GM12878 (cell line): ENCODE results near the gene RSPO3. TPM values are rescaled to one million over a fixed set of nuclear protein-coding genes. Genes with fewer than 3 reads are reported as not detected.
"Not testable (repeated sequence)": the region's sequence is repeated elsewhere in the genome, so short reads cannot be mapped to it uniquely, and the experiment has no call there.

Experiments
- ATAC-seq: fragments of 200-7000 bp; cut with Tn5 transposase; 3 replicates; pipeline ENCODE4 v1.9.1; 2020; ENCODE audit warnings: mild to moderate bottlenecking, moderate library complexity
- BruUV-seq: library from RNA; stranded (reverse); fragments of 400-500 nt; replicated peaks from 2 replicates; lab custom pipeline; 2021; lab: Mats Ljungman, UMichigan
- CTCF ChIA-PET: fragments of 300-600 bp; sonication (Branson Sonifier 250); formaldehyde crosslinking; extraction: SDS; loops from one replicate; lab custom pipeline; 2021; ENCODE audit warnings: inconsistent platforms; lab: Yijun Ruan, JAX
- POLR2A ChIA-PET: fragments of 350-600 bp; formaldehyde crosslinking; extraction: SDS; loops from one replicate; lab custom pipeline; 2021; ENCODE audit warnings: inconsistent platforms; lab: Charles Lee
- RAD21 ChIA-PET: fragments of 300-600 bp; sonication (Branson Sonifier 250); formaldehyde crosslinking; loops from one replicate; lab custom pipeline; 2023; ENCODE audit warnings: antibody characterized with exemption; ENCODE audit not compliant: unreplicated experiment; lab: Charles Lee
- SMC1A ChIA-PET: fragments of 300-600 bp; sonication (Branson Sonifier 250); formaldehyde crosslinking; loops from one replicate; lab custom pipeline; 2023; ENCODE audit not compliant: unreplicated experiment, uncharacterized antibody; lab: Charles Lee
- DNase-seq: peaks from one replicate; pipeline ENCODE4 v3.0.0-alpha.2; 2011; ENCODE audit warnings: low read depth, low spot score
- FAIRE-seq: peaks from 3 replicates; lab custom pipeline; 2011; peaks lifted over from hg19 to GRCh38; lab: Jason Lieb, UNC
- H2AFZ ChIP-seq: 2 replicates; pipeline ENCODE4 v1.6.0; 2011; ENCODE audit warnings: low read depth, low read length, control low read depth; ENCODE audit not compliant: control insufficient read depth
- H3K27ac ChIP-seq: 2 replicates; pipeline ENCODE4 v1.5.1; 2011; ENCODE audit warnings: control low read depth; ENCODE audit not compliant: control insufficient read depth, insufficient read depth
- H3K27me3 ChIP-seq, 2 experiments: replicated peaks in 1 of 2; 2 replicates each; pipeline versions ENCODE4 v1.6.0 to v1.6.1; 2011; ENCODE audit warnings: low read length in 1 of 2; ENCODE audit not compliant: control insufficient read depth in 2 of 2, insufficient read depth in 2 of 2
- H3K36me3 ChIP-seq, 2 experiments: 2 replicates each; pipeline ENCODE4 v1.5.1; 2011; ENCODE audit warnings: low read length in 1 of 2; ENCODE audit not compliant: control insufficient read depth in 2 of 2, insufficient read depth in 2 of 2
- H3K4me1 ChIP-seq: 2 replicates; pipeline ENCODE4 v1.6.1; 2011; ENCODE audit warnings: mild to moderate bottlenecking, low read length, moderate library complexity, mixed read lengths; ENCODE audit not compliant: control insufficient read depth, insufficient read depth
- H3K4me2 ChIP-seq: 2 replicates; pipeline ENCODE4 v1.6.0; 2011; ENCODE audit warnings: control low read depth; ENCODE audit not compliant: control insufficient read depth, insufficient read depth
- H3K4me3 ChIP-seq: fragments of 200-600 bp; sonication (generic); 2 replicates; pipeline ENCODE4 v1.5.1; 2016
- H3K79me2 ChIP-seq: 2 replicates; pipeline ENCODE4 v1.6.0; 2011; ENCODE audit warnings: low read length; ENCODE audit not compliant: control insufficient read depth, insufficient read depth
- H3K9ac ChIP-seq: 2 replicates; pipeline ENCODE4 v1.8.0; 2011; ENCODE audit warnings: low read length, control low read depth, mixed read lengths; ENCODE audit not compliant: control insufficient read depth, insufficient read depth
- H3K9me3 ChIP-seq: replicated peaks from 3 replicates; pipeline ENCODE4 v1.5.1; 2011; ENCODE audit warnings: mild to moderate bottlenecking, low read length; ENCODE audit not compliant: control insufficient read depth, insufficient read depth
- H4K20me1 ChIP-seq: 2 replicates; pipeline ENCODE4 v1.6.0; 2011; ENCODE audit not compliant: control insufficient read depth, insufficient read depth
- CHD1 ChIP-seq: IDR thresholded peaks from 2 replicates; pipeline ENCODE4 v1.6.1; 2012; ENCODE audit warnings: low read depth, low read length, improper control_type of control experiment
- GATAD2B ChIP-seq: fragments of 450-650 bp; conservative IDR thresholded peaks from 2 replicates; pipeline ENCODE4 v1.6.1; 2017; ENCODE audit warnings: low read depth, mild to moderate bottlenecking, moderate library complexity
- HCFC1 ChIP-seq: fragments of 150-350 bp; IDR thresholded peaks from 2 replicates; pipeline ENCODE4 v1.6.1; 2014; ENCODE audit warnings: low read length
- IKZF2 ChIP-seq, 2 experiments: fragments of 450-650 bp; IDR thresholded peaks; 2 replicates each; pipeline ENCODE4 v1.6.1; 2017; ENCODE audit warnings: mild to moderate bottlenecking in 2 of 2, moderate library complexity in 2 of 2
- NBN ChIP-seq: fragments of 450-650 bp; IDR thresholded peaks from 2 replicates; pipeline ENCODE4 v1.6.1; 2016
- NFXL1 ChIP-seq: fragments of 450-650 bp; IDR thresholded peaks from 2 replicates; pipeline ENCODE4 v1.6.1; 2017; ENCODE audit warnings: antibody characterized with exemption, mild to moderate bottlenecking, borderline replicate concordance
- PAX5 ChIP-seq: IDR thresholded peaks from 2 replicates; pipeline ENCODE4 v1.6.1; 2011; ENCODE audit warnings: low read depth, low read length, borderline replicate concordance
- POLR2AphosphoS5 ChIP-seq: IDR thresholded peaks from 2 replicates; pipeline ENCODE4 v1.6.1; 2011; ENCODE audit warnings: mild to moderate bottlenecking, low read length, inconsistent platforms
- RAD51 ChIP-seq: fragments of 450-650 bp; IDR thresholded peaks from 2 replicates; pipeline ENCODE4 v1.6.1; 2016; ENCODE audit warnings: moderate library complexity, mild to moderate bottlenecking, inconsistent platforms
- SMAD5 ChIP-seq: IDR thresholded peaks from 2 replicates; pipeline ENCODE4 v1.6.1; 2016; ENCODE audit warnings: antibody characterized with exemption, low read depth
- TCF7 ChIP-seq: IDR thresholded peaks from 2 replicates; pipeline ENCODE4 v1.6.1; 2014; ENCODE audit warnings: antibody characterized with exemption, borderline replicate concordance
- WGBS: methylation state at CpG from one replicate; pipeline ENCODE4 v1.1.6; 2016; ENCODE audit warnings: low lambda C conversion rate; ENCODE audit not compliant: insufficient replicate concordance, insufficient coverage; ENCODE audit errors: missing lambda C conversion rate; 5-methylcytosine and 5-hydroxymethylcytosine counted together
- in situ Hi-C: fragments of 300-500 bp; cut with MboI; formaldehyde crosslinking; loops from 9 replicates; pipeline ENCODE4 v1.14.3; 2018; ENCODE audit warnings: mixed read lengths
- intact Hi-C: fragments of 100-400 bp; cut with micrococcal nuclease; formaldehyde crosslinking; loops from one replicate; pipeline ENCODE4 v1.14.2; 2022; ENCODE audit not compliant: unreplicated experiment
- polyA plus RNA-seq, 11 experiments: library from polyadenylated mRNA; depleted of rRNA in 4 of 11; unstranded in 6 of 11; stranded (reverse) in 5 of 11; fragments of >200 nt; fragmentation: Nextera tagmentation in 4 of 11; fragmentation: Illumina TruSeq in 1 of 11; extraction: Ambion mirVana in 4 of 11; extraction: Trizol in 1 of 11; gene quantifications; 1 replicate in 1 of 11; 2 replicates in 10 of 11; pipeline versions ENCODE4 v1.2.1 to v1.2.3, GENCODE V29; 2011 to 2016; ENCODE audit warnings: inconsistent platforms in 2 of 11, missing spikeins in 2 of 11, low read depth in 1 of 11
- total RNA-seq, 4 experiments: library from RNA; depleted of rRNA in 3 of 4; stranded (reverse); fragments of >200 nt in 3 of 4; fragmentation: Illumina TruSeq in 1 of 4; extraction: Trizol in 1 of 4; gene quantifications; 2 replicates each; pipeline versions ENCODE4 v1.2.1 to v1.2.3, GENCODE V29; 2013 to 2021
- TF ChIP-seq, protein P1 (sequence below): IDR thresholded peaks from 2 replicates; pipeline ENCODE4 v1.6.1; 2012; ENCODE audit warnings: low read depth, low read length, improper control_type of control experiment

Gene RSPO3
- total and polyA plus RNA-seq, 10 of the 15 experiments (the other 5 are each of a cell fraction or from before 2014, with no cell fraction given) = 0.16 TPM; not detected in 9

DNA sequence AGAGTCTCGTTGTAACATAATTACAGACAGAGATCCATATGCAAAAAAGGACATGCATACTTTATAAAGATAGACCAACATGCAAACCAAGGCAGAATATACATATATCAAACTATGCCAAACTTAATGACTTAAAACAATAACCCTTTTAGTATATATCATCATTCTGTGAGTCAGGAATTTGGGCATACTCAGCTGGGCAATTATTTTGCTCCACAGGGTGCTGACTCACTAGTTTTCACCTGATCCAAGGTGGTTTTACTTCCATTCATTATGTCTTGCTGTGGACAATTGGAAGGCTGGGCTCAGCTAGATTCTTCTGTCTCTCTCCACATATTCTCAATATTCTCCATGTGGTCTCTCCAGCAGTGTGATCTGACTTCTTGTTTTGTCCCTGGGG is 107.0 kb downstream of the RSPO3 start:
- intact Hi-C loops = no loop called here
- H2AFZ ChIP-seq = no peak overlapping the region
- H3K4me3 ChIP-seq = no peak overlapping the region
- ATAC-seq = no peak
- no peak for DNase-seq
- no peak for FAIRE-seq
- ChIA-PET CTCF (no interaction called here), SMC1A (no interaction called here)
- no peak overlapping the region for H3K4me2 ChIP-seq
- no peak overlapping the region for H3K27ac ChIP-seq
- no TSS peak for BruUV-seq
- H3K27me3 ChIP-seq = no peaks in the 10 kb centered on the region
- WGBS = 6% methylated on average over 1 of the region's 1 CpG
- H3K9me3 ChIP-seq = no peaks in the 10 kb centered on the region
- no peaks in the 10 kb centered on the region for H3K4me1 ChIP-seq
- TF ChIP-seq NBN (no peak), HCFC1 (no peak), PAX5 (no peak), GATAD2B (no peak), RAD51 (no peak), POLR2AphosphoS5 (no peak), NFXL1 (no peak), SMAD5 (no peak), TCF7 (no peak), CHD1 (no peak), IKZF2 (IDR thresholded peaks at IDR 0.05) (no peak)
- TF ChIP-seq, protein P1, sequence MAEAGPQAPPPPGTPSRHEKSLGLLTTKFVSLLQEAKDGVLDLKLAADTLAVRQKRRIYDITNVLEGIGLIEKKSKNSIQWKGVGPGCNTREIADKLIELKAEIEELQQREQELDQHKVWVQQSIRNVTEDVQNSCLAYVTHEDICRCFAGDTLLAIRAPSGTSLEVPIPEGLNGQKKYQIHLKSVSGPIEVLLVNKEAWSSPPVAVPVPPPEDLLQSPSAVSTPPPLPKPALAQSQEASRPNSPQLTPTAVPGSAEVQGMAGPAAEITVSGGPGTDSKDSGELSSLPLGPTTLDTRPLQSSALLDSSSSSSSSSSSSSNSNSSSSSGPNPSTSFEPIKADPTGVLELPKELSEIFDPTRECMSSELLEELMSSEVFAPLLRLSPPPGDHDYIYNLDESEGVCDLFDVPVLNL = no peak
- TF ChIP-seq, all 136 proteins: peak for 0
- Histone ChIP-seq H4K20me1 (no peaks in the 10 kb centered on the region), H3K36me3 (no peaks in the 10 kb centered on the region), H3K79me2 (no peaks in the 10 kb centered on the region), H3K9ac (no peak overlapping the region)
- in situ Hi-C loops = no loop called here
- ChIA-PET POLR2A (no interaction called here), RAD21 (no interaction called here)

- SMC1A ChIA-PET, H3K36me3 ChIP-seq, FAIRE-seq, DNase-seq, H3K27me3 ChIP-seq, POLR2A ChIA-PET, H3K9ac ChIP-seq, in situ Hi-C loops, H3K79me2 ChIP-seq, BruUV-seq, H2AFZ ChIP-seq, H3K9me3 ChIP-seq, H3K27ac ChIP-seq, intact Hi-C loops, H4K20me1 ChIP-seq, RAD21 ChIA-PET, H3K4me1 ChIP-seq, CTCF ChIA-PET, ATAC-seq, H3K4me3 ChIP-seq, H3K4me2 ChIP-seq: not testable (repeated sequence)
- WGBS = 0% methylated on average over 3 of the region's 3 CpGs
Observed at GRCh38 chr6:127233819-127234218, 115.3 kb downstream of the RSPO3 start.
